HG03469 (cell line): Measurements from ENCODE around the gene NHS.
"Not testable (repeated sequence)": the region's sequence is repeated elsewhere in the genome, so short reads cannot be mapped to it uniquely, and the experiment has no call there.

Source experiments
- ATAC-seq: cut with Tn5 transposase; IDR thresholded peaks from one replicate; pipeline ENCODE4 v1.9.1; 2021; ENCODE audit warnings: mild to moderate bottlenecking, moderate library complexity, moderate number of reproducible peaks; ENCODE audit not compliant: unreplicated experiment

NHS gene

GRCh38 chrX:17443556-17443955 lies 68.6 kb downstream of the NHS start:
- ATAC-seq = no peak

- ATAC-seq = not testable (repeated sequence)
Observed at GRCh38 chrX:17446269-17446668, 71.3 kb downstream of the NHS start.

GRCh38 chrX:17448188-17448587 lies 73.2 kb downstream of the NHS start:
- no peak for ATAC-seq

- ATAC-seq = no peak
Observed at GRCh38 chrX:17449866-17450265, 74.9 kb downstream of the NHS start.

GRCh38 chrX:17453788-17454187 lies 78.8 kb downstream of the NHS start:
- ATAC-seq = no peak

- ATAC-seq = no peak
Observed at GRCh38 chrX:17456526-17456925, 81.5 kb downstream of the NHS start.

- ATAC-seq = no peak
Observed at GRCh38 chrX:17459008-17459611, 84.1 kb downstream of the NHS start.

- ATAC-seq = no peak
Observed at GRCh38 chrX:17459661-17460060, 84.7 kb downstream of the NHS start.

GRCh38 chrX:17462881-17463280 lies 87.9 kb downstream of the NHS start:
- no peak for ATAC-seq

GRCh38 chrX:17464194-17464593 lies 89.2 kb downstream of the NHS start:
- no peak for ATAC-seq

GRCh38 chrX:17465201-17465600 lies 90.2 kb downstream of the NHS start:
- ATAC-seq = no peak

- ATAC-seq = no peak
Observed at GRCh38 chrX:17465802-17466201, 90.8 kb downstream of the NHS start.

GRCh38 chrX:17470136-17470535 lies 95.1 kb downstream of the NHS start:
- ATAC-seq = no peak

GRCh38 chrX:17471121-17471520 lies 96.1 kb downstream of the NHS start:
- ATAC-seq = no peak

GRCh38 chrX:17471861-17472260 lies 96.9 kb downstream of the NHS start:
- no peak for ATAC-seq

- ATAC-seq = no peak
Observed at GRCh38 chrX:17472424-17472823, 97.4 kb downstream of the NHS start.

- no peak for ATAC-seq
Observed at GRCh38 chrX:17473021-17473420, 98.0 kb downstream of the NHS start.

- no peak for ATAC-seq
Observed at GRCh38 chrX:17474892-17475291, 99.9 kb downstream of the NHS start.

GRCh38 chrX:17475449-17476217 lies 100.6 kb downstream of the NHS start:
- ATAC-seq = no peak

GRCh38 chrX:17476411-17476810 lies 101.4 kb downstream of the NHS start:
- no peak for ATAC-seq

- no peak for ATAC-seq
Observed at GRCh38 chrX:17481086-17481485, 106.1 kb downstream of the NHS start.

GRCh38 chrX:17484592-17484991 lies 109.6 kb downstream of the NHS start:
- ATAC-seq = no peak

GRCh38 chrX:17485391-17485790 lies 110.4 kb downstream of the NHS start:
- no peak for ATAC-seq
